Brain pericyte (primary cell): ENCODE results near the gene ZNF343.
"Not testable (repeated sequence)": the region's sequence is repeated elsewhere in the genome, so short reads cannot be mapped to it uniquely, and the experiment has no call there.

Experiments used
- DNase-seq: peaks from one replicate; pipeline ENCODE4 v3.0.0-alpha.2; 2012; ENCODE audit warnings: low read depth, low spot score

ZNF343 gene

DNA sequence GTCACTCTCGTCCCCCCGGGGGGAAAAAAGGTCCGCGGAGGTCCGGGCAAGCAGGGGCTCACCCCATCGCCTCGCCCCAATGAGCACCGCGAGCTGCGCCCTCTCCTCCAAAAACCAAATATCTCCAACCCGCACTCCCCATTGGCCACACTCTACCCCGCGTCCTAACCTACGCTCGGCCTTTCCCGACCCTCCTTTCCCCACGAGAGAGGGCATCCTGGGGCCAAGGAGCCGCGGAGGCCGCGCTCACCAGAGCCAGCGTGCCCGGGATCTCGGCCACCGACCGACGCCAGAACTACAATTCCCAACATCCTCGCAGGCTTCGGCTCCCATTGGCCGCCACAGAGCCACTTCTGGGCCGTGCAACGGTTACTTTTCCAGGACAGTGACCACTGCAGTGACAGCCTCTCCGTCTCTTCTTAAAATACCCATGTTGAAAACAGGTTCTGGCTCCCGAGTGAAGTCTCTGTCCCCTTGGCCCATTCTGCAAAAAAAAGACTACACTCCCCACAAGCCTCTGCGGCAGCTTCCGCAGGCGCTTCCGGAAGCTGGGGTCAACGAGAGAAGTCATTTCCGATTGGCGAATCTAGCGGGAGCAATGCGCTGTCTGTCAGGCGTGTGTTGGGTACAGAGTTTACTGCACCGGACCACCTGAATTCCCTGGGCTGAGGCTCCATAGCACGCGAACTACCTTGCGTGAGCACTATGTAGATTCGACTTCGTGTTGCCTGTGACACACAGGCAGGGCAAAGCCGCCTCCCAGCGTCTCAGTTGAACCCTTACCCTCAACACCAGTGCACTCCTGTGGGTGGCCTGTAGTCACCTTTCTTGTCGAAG, at the start of gene ZNF343:
TSS of gene ZNF343 (minus strand) at position 285 of the 837 bp plus-strand sequence. CDS start 15,020 bp downstream, outside the sequence.
- peak; percentile 53 for DNase-seq

GRCh38 chr20:2557873-2558580, 49.3 kb upstream of the ZNF343 start:
- DNase-seq, result no peak

- DNase-seq, result no peak
These were observed 36.9 kb upstream of the ZNF343 start for GRCh38 chr20:2545594-2545993.

DNA sequence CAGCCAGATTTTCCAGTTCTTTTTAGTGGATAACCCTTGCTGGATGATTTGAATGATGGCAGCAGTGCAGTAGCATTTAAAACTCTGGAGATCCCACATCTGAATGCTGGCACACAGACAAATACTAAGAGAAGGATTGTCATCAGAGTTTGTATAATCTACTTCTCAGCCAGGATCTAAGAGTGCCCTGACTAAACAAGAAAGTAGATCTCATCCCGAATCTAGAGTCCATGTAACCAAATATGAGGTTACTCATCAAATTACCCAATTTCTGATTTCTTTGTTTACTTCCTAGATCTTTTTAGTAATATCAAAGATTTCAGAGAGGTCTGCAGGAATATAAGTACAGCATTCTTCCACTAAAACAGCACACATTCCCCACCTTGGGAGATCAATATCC, 35.5 kb upstream of the ZNF343 start:
- no peak for DNase-seq

DNA sequence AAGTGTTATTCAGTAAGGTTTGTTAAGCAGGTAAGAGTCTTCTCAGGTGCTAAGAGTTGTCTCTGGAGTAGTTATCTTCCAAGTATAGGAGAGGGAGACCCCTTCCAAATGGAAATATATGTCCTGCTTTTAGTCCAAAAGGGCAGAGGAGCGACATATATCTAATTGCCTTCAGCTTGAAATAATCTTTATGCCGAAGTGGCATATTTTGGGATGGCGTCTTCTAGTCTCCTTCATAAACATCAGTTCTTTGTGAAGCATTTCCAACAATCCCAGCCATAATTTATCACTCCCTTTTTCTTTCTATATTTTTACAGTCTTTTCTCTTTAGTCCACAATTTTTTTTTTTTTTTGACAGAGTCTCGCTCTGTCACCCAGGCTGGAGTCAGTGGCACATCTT, 33.6 kb upstream of the ZNF343 start:
- no peak for DNase-seq

- no peak for DNase-seq
These were observed 33.2 kb upstream of the ZNF343 start for GRCh38 chr20:2541940-2542339.

DNA sequence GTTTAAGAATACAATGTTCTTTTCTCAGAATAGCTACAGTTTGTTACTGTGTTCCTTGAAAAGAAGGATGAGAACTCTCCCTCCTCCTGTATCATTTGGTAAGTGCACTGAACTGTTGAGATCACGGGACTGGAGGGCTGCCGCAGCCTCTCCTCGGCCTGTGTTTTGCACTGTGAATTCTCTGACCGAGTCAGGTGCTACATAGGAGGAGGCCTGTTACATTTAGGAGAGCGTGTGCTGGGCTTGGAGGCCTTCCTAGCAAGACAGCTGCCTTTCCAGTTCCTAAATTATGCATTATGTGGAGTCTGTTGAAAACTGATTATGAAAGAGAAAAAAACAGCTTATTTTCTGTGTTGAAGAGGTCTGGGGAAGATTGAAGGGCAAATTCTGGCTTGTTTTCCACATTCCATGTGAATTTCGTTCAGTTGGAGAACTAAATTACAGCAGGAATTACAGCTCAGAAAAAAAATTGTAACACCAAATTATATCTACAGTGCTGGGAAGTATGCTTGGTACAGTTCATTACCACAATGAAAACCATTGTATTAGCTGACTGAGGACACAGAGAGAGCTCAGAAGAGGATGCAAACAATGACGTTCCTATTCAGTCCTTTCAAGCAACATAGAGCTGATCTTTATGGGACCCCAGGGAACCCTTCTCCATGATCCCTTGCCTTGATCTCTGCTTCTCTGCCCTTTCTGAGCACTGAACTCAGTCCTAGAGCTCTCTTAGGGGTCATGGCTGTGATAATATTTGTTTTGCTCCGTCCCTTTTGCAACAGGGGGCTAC, 30.4 kb upstream of the ZNF343 start:
- no peak for DNase-seq

DNA sequence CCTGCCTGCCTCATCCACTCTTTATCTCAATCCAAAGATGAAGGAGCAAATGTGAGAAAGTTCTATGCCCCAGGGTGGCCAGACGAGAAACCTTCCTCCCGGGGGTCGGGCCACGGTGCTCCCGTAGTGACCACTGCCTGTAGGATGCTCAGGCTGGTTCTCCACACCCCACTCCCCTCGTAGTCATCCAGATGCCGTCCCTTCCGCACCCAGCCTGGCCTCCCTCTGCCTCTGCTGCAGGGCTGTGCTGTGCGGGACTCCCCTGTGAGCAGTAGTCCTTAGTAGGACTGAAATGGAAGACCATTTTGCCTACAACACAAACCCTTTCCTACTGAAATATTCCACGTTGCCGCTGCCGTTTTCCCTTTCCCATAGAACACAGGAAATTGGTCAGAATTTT, 29.6 kb upstream of the ZNF343 start:
- DNase-seq, result no peak

- no peak for DNase-seq
These were observed 28.4 kb upstream of the ZNF343 start for GRCh38 chr20:2537101-2537500.

GRCh38 chr20:2536560-2536986, 27.9 kb upstream of the ZNF343 start, which contains the start of gene TMC2:
TSS of gene TMC2 (plus strand) at chr20:2536573. CDS start at chr20:2536622, 49 bp downstream.
- no peak for DNase-seq

- DNase-seq, result no peak
These were observed 27.2 kb upstream of the ZNF343 start for GRCh38 chr20:2535711-2536559.

- DNase-seq, result no peak
These were observed 24.4 kb upstream of the ZNF343 start for GRCh38 chr20:2533118-2533517.

DNA sequence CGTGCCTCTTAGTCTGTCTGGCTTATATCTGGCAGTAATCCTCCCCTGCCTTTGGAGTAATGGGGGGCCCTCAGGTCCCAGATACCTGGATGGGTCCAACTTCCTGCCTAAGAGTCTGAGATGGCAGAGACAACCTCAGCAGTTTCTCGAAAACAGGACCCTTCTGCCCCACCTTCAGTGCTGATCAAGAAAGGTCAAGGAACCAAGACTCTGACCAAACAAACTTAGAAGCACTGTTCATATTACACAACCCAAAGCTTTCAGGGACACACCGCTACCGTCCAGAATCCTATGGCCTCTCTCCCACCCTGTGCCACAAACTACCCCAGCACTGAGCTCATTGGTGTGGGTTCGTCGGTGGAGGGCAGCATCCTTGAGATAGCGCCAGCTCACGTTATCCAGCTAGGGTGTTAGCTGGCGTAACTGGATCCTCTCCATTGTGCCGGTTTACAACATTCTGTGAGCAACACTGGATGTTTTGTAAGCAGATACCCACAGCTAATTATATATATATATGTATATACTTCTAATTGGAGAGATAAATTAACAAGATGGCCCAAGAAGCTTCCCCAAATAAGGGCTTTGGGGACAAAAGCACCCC, 20.1 kb upstream of the ZNF343 start:
- no peak for DNase-seq

- DNase-seq, result no peak
These were observed 19.0 kb upstream of the ZNF343 start for GRCh38 chr20:2527762-2528161.

DNA sequence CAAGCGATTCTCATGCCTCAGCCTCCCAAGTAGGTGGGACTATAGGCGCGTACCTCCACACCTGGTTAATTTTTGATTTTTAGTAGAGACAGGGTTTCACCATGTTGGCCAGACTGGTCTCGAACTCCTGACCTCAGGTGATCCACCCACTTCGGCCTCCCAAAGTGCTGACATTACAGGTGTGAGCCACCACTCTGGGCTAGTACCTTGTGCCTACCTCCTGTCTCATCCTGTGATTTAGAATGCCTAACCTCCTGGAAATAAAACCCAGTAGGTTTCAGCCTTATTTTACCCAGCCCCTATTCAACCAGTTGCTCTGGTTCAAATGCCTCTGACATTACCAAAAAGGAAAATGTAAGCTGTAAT, 17.5 kb upstream of the ZNF343 start:
- not testable (repeated sequence) for DNase-seq

DNA sequence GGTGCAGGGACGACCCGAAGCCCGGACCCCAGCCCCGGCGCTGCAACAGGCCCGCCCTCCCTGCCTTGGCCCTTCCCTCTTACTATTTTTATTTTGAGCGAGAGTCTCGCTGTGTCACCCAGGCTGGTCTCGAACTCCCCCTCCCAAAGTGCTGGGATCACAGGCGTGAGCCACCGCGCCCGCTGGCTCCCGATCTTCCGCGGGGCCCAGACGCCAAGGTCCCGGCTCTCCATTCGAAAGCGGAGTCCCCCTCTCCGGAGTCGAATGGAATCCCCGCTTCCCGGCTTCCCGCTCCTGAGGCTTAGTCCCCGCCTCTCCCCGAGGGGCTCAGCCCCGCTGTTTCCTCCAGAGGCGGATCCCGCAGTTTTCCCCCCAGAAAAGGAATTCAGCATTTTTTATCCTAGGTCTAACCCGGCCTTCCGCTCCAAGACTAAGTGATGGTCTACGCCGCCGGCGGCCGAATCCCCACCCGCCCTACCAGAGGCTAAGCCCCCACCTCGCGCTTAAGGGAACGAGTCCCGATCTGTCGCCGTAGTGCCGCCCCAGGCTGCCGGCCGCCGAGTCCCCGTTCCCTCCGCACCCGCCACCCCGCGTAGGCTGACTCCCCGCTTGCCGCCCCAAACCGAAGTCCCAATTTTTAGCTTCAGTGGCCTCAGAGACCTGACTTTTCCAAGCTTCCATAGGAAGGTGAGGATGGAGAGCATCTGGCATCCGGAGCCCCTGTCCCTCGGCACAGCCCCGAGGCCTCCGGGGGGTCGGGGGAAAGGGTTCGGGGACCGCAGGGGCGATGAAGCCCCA, 16.2 kb upstream of the ZNF343 start:
- no peak for DNase-seq

DNA sequence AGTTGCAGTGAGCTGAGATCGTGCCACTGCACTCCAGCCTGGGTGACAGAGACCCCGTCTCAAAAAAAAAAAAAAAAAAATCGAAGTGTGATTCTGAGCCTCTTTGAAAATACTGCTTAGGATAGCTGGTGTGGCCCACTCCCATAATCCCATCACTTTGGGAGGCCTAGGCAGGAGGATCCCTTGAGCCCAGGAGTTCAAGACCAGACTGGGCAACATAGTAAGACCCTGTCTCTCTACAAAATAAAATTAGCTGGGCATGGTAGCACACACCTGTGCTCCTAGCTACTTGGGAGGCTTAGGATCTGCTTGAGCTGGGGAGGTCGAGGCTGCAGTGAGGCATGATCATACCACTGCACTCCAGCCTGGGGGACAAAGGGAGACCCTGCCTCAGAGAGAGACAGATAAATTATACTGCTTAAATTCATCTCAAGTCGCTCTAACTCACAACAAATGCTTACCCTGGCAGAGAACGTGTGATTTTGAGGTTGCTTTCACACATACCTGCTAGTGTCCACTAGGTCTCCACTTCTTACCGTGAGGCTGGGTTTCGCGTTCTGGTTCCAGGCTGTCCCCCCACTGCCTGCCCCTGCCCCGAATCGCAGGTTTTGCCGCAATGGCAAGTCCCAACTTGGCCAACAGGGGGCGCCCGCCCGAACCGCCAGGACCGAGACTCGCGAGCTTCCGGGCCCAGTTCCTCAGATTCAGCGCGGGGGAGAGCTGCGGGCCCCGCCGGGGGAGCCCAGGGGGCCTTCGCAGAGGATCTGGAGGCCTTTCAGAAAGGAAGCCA, 15.4 kb upstream of the ZNF343 start:
- peak; percentile 24 for DNase-seq

DNA sequence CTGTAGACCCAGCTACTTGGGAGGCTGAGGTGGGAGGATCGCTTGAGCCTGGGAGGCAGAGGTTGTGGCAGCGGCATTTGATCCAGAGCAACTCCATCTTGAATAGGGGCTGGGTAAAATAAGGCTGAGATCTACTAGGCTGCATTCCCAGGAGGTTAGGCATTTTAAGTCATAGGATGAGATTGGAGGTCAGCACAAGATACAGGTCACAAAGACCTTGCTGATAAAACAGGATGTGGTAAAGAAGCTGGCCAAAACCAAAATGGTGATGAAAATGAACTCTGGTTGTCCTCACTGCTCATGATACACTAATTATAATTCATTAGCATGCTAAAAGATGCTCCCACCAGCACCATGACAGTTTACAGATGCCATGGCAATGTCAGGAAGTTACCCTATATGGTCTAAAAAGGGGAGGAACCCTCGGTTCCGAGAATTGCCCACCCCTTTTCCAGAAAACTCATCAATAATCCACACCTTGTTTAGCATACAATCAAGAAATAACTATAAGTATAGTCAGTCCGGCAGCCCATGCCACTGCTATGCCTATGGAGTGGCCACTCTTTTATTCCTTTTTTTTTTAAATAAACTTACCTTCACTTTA, 14.2 kb upstream of the ZNF343 start:
- not testable (repeated sequence) for DNase-seq
